ENCODE measurements around the gene RSPRY1.

RSPRY1 gene

DNA sequence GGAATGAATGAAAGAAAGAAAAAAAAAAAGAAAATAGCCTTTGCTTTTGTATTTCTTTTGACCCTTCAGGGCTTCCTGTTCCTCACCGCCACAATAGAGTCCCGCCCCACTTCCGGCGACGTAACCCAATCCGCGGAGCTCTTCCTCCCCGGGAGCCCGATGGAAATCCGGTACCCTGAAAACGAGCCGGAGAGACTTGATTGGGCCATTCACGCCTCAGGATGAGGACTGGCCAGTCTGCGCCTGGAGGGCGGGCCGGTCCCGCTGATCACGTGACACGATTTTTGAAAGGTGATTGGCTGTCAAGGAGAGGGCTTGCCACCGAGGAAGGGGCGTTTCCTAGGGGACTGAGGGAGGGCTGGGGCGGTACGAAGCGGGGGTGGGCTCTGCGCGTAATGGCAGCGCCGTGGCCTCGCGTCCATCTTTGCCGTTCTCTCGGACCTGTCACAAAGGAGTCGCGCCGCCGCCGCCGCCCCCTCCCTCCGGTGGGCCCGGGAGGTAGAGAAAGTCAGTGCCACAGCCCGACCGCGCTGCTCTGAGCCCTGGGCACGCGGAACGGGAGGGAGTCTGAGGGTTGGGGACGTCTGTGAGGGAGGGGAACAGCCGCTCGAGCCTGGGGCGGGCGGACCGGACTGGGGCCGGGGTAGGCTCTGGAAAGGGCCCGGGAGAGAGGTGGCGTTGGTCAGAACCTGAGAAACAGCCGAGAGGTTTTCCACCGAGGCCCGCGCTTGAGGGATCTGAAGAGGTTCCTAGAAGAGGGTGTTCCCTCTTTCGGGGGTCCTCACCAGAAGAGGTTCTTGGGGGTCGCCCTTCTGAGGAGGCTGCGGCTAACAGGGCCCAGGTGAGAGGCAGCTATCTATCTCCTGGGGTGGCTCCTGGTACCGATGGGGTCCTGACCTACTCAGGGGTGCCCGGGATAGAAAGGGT, at the start of gene RSPRY1, which contains the start of gene PSME3IP1:
TSS of gene RSPRY1 (plus strand) at position 385 of the 927 bp plus-strand sequence. CDS start 18,330 bp downstream, outside the sequence.
TSS of gene PSME3IP1 (minus strand) at position 95 of the 927 bp plus-strand sequence. CDS start 12,185 bp downstream, outside the sequence.
- TF ChIP-seq, protein P1, sequence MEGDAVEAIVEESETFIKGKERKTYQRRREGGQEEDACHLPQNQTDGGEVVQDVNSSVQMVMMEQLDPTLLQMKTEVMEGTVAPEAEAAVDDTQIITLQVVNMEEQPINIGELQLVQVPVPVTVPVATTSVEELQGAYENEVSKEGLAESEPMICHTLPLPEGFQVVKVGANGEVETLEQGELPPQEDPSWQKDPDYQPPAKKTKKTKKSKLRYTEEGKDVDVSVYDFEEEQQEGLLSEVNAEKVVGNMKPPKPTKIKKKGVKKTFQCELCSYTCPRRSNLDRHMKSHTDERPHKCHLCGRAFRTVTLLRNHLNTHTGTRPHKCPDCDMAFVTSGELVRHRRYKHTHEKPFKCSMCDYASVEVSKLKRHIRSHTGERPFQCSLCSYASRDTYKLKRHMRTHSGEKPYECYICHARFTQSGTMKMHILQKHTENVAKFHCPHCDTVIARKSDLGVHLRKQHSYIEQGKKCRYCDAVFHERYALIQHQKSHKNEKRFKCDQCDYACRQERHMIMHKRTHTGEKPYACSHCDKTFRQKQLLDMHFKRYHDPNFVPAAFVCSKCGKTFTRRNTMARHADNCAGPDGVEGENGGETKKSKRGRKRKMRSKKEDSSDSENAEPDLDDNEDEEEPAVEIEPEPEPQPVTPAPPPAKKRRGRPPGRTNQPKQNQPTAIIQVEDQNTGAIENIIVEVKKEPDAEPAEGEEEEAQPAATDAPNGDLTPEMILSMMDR (IDR thresholded peaks at IDR 0.05), result no peak
- no peak for TF ChIP-seq ZFX (IDR thresholded peaks at IDR 0.05; ENCODE audit: borderline replicate concordance)
- H3K27ac ChIP-seq, result peak within 1 kb of the TSS; percentile 87

GRCh38 chr16:57137043-57137442, 49.1 kb upstream of the RSPRY1 start:
- no peak overlapping the region for H3K27ac ChIP-seq
- no peak for TF ChIP-seq ZFX (IDR thresholded peaks at IDR 0.05; ENCODE audit: borderline replicate concordance)
- TF ChIP-seq, protein P1 (IDR thresholded peaks at IDR 0.05), result no peak

GRCh38 chr16:57137566-57138273, 48.4 kb upstream of the RSPRY1 start:
- TF ChIP-seq ZFX (IDR thresholded peaks at IDR 0.05; ENCODE audit: borderline replicate concordance), result no peak
- TF ChIP-seq, protein P1 (IDR thresholded peaks at IDR 0.05), result no peak

GRCh38 chr16:57138281-57138935, 47.7 kb upstream of the RSPRY1 start:
- H3K27ac ChIP-seq, result no peak overlapping the region
- no peak for TF ChIP-seq ZFX (IDR thresholded peaks at IDR 0.05; ENCODE audit: borderline replicate concordance)
- TF ChIP-seq, protein P1 (IDR thresholded peaks at IDR 0.05), result no peak

More at GRCh38 chr16:57137566-57138273, 48.4 kb upstream of the RSPRY1 start:
- H3K27ac ChIP-seq, result no peak overlapping the region

DNA sequence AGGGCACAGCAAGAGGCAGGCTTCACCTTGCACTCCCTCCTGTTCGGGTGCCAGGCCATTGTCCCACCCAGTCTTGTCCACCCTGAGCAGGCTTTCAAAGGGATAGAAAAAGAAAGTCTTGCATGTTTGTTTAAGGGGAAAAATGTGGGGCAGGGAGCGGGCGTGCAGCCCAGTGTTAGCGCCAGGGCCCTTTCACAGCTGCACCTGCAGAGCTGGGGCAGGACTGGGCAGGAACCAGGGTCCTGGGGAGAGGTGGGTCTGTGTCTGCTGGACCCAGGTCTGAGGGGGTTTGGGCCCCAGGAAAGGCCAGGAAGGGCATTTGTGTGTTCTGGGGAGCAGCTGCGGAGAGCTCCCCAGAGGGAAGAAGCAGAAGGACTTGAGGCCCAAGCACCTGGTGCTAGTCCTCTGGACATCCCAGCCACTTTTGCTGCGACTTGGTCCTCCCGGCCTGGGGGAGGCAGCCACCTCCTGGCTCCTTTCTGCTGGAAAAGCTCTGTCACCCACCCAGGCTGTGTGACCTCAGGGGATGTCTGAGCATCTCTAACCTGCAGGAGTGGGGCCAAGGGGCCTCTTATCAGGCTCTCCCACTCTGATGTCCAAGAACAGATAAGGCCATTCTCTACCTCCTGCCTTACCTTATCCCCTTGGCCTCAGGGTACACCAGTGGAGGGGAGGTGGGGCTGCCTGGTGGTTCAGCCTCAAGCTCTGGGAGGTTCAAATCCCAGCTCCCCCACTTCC, 45.0 kb upstream of the RSPRY1 start:
- no peak overlapping the region for H3K27ac ChIP-seq
- no peak for TF ChIP-seq ZFX (IDR thresholded peaks at IDR 0.05; ENCODE audit: borderline replicate concordance)
- TF ChIP-seq, protein P1 (IDR thresholded peaks at IDR 0.05), result no peak

- no peak overlapping the region for H3K27ac ChIP-seq
- TF ChIP-seq, protein P1 (IDR thresholded peaks at IDR 0.05), result no peak
- TF ChIP-seq ZFX (IDR thresholded peaks at IDR 0.05; ENCODE audit: borderline replicate concordance), result no peak
These were observed 44.1 kb upstream of the RSPRY1 start for GRCh38 chr16:57141822-57142631.
